Pons (tissue), 1 donor: ENCODE measurements around the gene CPLX1.

Source experiments
- DNase-seq: peaks from one replicate; pipeline ENCODE4 v3.0.0-alpha.2; 2016; ENCODE audit warnings: low spot score

Gene CPLX1

DNA sequence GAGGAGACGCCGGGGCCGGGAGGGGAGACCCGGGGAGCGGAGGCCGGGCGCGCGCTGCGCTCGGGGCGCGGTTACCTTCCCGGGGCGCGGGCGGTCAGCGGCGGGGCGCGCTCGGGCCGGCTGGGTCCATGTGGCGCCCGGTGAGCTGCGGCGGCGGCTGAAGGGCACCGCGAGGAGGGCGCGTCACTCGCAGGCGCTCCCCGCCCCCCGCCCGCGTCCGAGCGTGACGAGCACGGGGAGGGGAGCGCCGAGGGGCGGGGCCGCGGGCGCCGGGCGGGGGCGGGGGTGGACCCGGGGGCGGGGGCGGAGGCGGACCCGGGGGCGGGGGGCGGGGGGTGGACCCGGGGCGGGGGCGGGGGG is at the start of gene CPLX1:
TSS of gene CPLX1 (minus strand) at position 159 of the 360 bp plus-strand sequence. CDS start 1,607 bp downstream, outside the sequence.
- DNase-seq, result no peak

DNA sequence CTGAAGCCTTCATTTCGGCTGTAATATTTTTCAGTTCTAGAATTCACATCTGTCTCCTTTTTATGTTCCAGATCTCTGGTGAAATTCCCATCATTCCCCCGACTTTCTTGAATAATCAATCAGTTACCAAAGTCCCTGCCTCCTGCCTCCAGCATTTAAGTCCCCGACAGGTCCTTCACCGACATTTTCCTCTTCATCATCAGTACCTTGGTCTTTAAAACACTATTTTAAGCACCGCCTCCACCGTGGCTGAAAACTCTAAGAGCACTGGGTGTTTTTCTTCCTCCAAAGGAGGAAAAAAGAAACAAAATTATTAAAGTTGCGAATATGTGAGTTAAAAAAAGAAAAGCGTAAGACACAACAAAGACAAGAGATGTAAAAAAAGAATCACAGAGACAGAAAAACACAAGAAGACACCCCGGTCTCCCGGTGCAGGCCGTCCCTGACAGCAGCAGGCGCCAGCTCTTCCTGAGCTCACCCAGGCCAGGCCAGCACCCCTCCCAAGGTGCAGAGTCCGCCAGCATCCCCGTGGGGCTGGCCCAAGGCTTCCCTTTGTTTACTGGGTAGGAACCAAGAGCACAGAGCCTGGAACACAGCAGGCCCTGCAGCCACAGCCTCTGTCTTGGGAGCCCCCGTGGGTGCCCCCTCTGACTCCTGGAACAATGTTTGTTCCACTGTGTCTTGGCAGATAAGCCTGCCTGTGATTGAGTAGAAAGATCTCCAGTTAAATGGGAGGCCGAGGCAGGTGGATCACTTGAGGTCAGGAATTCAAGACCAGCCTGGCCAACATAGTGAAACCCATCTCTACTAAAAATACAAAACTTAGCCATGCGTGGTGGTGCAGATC is 49.3 kb upstream of the CPLX1 start:
- DNase-seq, result no peak

DNA sequence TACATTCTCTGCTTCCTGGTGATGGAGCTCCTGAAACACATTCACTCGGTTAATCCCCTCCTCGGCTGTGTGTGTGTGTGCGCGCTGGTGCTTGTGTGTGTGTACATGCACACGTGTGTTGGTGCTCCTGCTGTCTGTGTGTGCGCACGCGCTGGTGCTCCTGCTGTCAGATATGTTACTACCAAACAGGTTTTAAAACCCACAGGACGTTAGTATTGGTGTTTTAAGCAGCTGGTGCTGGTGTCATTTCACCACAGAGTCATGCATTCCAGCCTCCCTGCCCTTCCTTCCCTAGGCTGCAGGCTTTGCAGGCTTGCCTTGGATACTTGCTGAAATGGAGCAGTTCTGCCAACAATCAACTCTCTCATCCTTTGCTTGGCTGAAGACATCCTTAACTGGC is 48.1 kb upstream of the CPLX1 start:
- no peak for DNase-seq

DNA sequence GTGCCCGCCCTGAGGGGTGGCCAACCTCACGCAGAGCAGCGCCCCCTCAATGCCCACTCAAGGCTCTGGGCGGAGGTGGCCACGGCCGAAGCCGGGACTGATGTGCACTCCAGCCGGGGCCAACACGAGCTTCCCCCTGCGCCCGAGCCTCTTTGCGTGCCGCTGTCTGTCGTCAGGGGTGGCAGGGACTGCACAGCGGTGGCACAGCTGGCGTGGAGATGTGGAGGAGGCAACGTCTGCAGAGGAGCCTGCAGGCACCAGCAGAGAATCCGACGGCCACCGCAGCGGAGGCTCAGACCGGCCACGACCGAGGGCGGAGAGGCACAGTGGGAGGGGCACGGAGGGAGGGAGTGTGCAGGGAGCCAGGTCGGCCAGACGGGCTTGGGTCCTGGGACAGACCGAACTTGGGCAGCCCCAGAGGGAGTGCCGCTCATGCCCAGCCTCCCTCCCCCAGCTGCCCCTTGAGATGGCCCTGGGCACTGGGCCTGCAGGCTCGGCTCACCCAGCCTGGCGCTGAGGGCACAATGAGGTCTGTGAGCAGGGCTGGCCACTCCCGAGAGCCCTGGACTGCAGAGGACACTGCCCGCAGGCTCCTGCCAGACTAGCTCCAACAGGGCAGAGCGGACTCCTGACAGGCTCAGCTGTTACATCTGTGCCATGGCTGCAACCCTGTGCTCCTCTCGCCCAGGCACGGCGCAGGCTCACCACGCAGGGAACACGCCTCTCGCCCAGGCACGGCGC is 46.5 kb upstream of the CPLX1 start:
- peak; percentile 5 for DNase-seq

DNA sequence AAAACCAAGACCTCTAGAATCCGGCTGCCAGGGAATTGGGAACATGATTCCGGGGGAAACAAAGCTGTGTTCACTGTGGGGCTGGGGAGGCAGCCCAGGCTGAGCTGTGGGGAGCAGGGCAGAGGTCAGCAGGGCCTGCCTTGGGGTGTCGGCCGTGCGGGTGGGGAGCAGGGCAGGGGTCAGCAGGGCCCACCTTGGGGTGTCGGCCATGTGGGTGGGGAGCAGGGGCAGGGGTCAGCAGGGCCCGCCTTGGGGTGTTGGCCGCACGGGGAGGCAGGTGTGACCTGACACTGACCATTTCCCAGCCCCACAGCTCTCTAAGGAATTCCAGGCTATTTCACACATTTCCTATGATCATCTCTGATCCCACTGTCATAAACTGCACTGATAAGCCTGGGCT is 45.6 kb upstream of the CPLX1 start:
- DNase-seq, result no peak

DNA sequence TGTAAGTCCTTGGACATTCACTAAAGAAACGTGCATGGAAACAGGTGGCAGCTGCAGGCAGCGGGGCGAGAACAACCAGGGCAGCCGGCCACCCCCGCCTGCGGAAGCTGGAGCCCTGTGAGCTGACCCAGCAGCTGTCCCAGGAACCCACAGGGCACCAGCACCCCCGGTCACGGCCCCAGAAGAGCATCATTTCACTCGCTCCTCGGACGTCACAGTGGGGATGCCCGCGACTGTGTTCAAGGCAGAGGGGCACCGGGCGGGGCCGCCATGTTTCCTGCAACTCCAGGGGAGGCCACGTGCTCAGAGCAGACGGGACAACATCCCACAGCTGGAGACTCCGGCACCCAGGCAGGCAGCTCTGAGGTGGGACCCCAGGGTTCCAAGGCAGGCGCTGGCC is 45.0 kb upstream of the CPLX1 start:
- no peak for DNase-seq

DNA sequence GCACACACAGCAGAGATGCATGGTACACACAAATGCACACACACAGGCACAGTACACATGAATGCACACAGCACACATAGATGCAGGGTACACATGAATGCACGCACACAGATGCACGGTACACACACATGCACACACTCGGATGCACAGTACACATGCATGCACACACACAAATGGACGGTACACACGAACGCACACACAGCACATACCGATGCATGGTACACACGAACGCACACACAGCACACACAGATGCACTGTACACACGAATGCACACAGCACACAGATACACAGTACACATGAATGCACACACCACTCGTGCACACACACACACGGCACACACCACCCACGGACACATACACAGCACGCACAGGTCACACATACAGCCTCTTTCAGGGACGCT is 43.8 kb upstream of the CPLX1 start:
- DNase-seq, result no peak

DNA sequence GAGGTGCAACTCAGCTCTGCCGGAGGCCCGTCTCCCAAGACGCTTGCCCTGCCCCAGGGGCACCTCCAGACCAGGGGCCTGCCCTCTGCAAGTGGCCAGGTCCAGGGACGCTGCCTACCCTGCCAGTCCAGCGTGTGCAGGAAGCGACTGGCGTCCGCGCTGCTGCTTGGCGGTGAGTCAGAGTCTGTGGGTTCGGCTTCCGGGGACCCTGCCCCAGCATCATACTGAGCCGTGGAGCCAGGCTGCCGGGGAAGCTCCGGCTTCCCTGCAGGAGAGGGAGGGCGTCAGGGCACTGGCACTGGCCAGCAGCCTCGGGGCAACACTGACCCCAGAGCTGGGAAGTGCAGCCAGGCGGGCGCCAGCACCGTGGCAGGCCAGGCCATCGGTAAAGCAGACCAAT is 42.5 kb upstream of the CPLX1 start:
- no peak for DNase-seq

DNA sequence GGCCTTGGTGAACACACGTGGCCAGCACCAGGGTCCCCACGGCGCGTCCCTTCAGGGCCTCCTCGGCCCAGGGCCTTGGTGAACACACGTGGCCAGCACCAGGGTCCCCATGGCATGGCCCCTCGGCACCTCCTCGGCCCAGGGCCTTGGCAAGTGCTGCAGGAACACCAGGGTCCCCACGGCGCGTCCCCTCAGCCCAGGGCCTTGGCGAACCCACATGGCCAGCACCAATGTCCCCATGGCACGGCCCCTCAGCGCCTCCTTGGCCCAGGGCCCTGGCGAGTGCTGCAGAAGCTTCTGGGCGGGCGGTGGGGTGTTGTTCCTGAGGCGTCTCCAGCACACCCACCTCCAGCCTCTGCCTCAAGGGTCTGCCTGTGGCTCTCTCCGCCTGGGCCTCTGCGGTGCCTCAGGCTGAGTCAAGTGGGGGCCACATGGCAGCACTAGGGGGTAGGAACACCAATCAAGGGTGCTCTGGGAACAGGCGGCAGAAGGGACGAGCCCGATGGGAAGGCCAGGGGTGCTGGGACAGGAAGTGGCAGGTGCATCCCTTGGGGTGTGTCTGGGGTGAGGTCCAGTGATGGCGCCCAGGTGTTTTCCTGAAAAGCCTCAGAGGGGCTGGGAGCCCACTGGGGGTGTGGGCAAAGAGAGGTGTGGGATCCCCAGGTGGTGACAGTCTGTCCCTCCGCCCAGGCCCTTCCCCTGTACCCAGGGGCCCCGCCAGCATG is 41.8 kb upstream of the CPLX1 start:
- no peak for DNase-seq

DNA sequence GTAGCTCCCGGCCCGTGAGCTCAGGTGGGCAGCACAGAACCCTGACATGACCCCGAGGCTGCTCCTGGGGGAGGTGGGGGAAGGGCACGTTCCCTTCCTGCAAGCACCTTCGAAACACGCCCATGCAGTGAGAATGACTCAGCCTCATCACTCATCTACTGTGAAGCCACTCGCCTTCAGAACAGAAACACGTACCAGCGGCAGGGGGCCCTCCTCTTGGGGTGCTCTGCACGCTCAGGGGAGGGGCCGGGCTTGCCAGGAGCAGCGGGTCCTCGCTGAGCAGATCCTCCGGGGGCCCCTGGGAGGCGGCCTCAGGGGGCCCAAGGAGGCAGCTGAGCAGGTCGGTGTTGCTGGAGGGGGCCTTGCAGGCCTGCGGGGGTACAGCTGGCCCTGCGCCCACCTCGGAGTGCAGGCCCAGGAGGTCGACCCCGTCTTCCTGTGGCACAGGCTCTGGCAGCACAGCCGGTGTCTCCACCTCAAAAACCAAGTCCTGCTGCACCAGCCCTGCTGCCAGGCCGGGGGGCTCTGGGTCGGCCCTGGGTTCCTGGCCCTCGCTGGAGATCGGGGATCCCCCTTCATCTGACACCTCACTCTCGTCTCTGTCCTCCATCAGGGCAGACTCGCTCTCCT is 40.9 kb upstream of the CPLX1 start:
- DNase-seq, result no peak

DNA sequence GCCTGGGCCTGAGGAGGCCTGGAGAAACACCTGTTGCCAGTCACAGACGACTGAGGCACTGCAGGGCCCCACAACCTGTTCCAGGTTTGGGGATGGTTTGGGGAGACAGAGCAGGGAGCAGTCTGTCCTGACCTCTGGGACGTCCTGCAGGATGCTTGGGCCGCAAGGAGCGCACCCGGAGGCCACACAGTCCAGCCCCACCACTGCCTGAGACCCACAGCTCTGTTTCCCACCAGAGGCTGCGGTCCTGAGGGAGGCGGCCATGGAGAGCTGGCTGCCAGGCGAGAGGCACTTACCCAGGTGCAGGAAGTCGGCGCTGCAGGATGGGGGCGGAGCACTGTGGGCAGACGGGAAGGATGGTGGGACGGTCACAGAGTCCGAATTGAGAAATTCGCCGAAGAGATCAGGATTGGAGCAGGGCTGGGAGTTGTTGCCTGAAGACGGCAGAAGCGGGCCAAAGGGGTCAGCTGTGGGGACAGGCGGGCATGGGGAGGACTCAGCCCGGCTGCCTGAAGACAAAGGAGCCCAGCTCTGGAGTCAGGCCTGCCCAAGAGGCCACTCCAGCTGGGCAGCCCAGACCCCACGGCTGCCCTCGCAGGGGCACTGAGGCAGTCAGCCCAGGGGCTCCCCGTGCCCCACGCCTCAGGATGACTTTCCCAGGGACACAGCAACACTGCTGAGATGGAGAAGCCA is 40.3 kb upstream of the CPLX1 start:
- no peak for DNase-seq

DNA sequence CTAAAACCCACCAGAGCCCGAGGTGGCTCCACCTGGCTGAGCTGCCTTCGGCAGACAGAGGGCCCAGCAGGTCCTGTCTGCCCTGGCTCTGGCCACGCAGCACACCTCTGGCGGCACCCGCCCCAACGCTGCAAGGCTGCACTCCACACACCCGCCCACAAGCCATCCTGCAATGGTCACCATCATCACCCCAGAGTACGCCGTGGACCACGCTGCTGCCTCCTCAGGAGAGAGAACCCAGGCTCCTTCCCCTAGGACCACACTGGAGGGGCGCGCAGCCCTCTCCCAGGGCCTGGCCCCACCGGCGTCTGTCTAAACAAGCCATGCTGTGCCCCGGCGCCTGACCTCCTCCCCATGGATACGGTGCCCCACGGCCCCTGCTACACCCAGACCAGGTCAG is 39.6 kb upstream of the CPLX1 start:
- no peak for DNase-seq

DNA sequence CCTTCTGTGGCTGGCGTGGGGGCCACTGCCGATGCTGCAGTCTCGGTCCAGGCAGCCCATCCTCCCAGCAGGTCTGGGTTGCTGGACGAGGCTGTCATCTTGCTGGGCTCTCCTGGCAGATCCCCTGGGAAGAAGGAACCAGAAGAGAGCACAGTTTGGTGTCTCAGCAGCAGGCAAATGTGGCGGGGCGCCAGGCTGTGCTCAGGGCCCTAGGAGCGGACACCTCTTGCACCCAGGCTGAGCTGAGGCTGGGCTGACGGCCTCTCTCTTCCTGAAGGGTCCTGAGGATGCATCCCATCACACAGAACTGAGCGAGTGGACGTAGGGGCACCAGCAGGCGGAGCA is 39.2 kb upstream of the CPLX1 start:
- DNase-seq, result no peak

DNA sequence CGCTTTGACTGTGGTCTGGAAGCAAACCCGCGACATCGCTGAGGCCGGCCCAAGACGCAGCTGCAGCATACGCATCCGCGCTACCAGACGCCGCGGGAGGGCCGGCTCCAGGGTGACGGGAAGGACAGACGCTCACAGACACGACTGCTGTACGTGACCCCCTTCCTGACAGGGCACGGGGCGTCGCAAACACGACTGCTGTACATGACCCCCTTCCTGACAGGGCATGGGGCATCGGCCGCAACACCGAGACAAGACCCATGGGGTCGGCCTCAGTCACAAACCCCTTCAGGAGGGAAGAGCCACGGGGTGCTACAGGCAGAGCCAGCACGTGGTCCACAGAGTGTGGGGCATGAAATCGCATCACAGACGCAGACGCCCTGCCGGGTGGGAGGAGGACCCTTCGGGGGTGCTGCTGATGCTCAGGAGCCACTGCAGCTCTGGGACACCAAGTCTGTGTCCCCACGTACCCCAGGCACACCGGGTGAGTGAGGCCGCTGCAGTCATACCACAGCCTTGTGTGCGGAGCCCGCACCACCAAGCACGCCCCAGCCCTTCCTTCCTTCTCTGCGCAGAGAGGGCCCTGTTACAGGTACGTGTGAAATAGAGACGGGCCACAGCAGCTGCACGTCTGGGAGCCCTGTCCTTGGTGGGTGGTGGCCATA is 38.7 kb upstream of the CPLX1 start:
- DNase-seq, result no peak

DNA sequence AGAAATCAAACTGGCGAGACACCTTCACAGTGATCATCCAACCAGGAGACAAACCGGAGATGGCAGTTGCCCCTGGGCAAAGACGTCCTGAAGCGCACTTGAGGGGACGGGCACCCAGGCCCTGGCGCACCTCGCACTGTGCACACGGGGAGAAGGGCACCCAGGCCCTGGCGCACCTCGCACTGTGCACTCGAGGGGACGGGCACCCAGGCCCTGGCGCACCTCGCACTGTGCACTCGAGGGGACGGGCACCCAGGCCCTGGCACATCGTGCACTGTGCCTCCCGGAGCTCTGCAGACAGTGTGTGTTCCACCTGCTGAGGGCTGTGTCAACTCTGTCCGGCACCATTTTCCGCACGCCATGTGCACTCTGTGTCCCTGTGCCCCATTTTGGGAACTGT is 34.6 kb upstream of the CPLX1 start:
- no peak for DNase-seq

DNA sequence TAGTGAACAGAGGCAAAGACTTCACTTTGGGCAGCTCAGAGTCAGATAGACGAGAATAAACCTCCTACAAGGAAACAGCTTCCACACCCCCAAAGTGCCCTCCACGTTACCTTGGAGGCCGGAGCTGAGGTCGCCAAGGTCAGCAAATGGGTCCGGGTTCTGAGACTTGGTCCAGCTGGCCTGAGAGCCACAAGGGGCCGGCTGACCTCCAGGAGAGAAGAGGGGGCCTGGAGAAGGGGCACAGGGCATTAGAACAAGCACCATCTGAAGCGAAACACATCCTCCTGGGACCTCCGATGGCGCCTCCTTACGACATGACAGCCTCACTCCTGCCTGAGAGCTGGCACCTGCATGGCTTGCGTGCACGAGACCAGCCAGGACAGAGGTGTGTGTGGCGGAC is 33.6 kb upstream of the CPLX1 start:
- DNase-seq, result no peak

DNA sequence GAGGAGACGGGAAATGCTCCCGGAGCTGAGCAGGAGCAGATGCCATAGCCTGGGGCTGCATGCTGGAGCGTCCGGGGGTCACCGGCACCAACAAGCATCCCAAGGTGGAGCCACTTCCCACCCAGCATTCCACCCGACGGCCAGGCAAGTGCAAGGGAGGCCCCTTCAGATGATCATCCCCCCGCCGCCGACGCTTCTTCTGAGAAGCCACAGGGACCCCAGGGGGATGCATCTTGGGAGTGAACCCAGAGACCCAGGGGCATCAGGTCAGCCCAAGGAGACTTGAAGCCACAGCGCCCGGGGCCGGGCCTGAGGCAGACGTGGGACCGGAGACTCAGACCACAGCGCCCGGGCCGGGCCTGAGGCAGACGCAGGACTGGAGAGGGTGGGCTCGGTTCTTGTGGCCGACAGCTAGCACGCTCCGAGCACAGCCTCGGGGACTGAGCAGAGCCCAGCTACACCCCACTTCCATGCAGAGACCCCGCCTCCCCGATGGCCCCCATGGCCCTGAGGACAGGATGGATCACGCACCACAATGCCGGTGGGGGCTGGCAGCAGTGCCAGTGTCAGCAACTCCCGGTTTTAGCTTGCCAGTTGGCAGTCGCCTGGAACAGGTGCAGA is 33.0 kb upstream of the CPLX1 start:
- no peak for DNase-seq

DNA sequence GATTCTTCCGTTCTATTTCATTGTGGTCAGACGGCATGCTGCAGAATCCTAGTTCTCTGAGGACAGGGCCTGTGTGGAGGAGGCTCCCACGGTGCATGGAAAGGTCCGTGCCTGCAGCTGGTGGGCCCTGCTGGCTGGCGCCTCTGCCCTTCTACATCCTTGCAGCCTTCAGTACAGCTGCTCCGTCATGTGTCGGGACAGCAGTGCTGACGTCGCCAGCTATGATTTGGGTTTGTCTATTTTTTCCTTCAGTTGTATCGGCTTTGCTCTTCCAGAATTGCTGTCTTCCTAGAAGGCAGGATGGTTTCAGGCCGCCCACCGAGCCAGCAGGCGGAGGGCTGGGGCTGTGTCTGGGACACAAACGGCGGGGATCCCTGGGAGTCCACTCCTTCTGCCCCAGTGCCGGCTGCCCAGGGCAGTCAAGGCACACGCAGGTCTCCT is 32.1 kb upstream of the CPLX1 start:
- no peak for DNase-seq

DNA sequence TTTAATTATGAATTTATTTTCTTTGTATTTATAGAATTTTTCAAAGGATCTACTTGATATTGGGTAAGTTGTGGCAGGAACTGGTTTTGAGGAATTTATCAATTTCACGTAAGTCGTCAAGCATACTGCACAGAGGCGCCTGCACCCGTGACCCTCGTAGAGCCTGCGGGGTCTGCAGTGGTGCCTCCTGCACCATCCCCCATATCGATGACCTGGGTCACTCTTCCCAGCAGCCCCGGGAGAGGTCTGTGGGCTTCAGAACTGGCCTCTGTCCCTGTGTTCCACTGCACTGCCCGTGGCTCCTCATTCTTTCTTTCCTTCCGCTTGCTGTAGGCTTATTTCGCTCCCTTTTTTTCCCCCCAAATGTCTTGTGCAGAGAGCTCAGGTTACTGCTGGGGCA is 31.5 kb upstream of the CPLX1 start:
- DNase-seq, result no peak

DNA sequence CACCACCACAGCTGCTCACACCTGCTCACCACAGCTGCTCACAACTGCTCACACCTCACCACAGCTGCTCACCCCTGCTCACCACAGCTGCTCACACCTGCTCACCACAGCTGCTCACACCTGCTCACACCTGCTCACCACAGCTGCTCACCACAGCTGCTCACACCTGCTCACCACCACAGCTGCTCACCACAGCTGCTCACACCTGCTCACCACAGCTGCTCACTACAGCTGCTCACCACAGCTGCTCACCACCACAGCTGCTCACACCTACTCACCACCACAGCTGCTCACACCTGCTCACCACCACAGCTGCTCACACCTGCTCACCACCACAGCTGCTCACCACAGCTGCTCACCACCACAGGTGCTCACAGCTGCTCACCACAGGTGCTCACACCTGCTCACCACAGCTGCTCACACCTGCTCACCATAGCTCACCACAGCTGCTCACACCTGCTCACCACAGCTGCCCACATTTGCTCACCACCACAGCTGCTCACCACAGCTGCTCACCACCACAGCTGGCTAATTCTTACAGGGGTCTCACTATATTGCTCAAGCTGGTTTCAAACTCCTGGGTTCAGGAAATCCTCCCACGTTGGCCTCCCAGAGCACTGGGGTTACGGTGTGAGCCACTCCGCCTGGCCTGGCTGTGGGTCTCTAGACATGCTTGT is 30.4 kb upstream of the CPLX1 start:
- no peak for DNase-seq
